Muscle of arm (tissue), 14 donors: ENCODE data around the gene ELF2. TPM values are rescaled to one million over a fixed set of nuclear protein-coding genes. Genes with fewer than 3 reads are reported as not detected.
A peak's percentile ranks its signal among the peaks of the same experiment; 100 is the strongest.
"Not testable (repeated sequence)": the region's sequence is repeated elsewhere in the genome, so short reads cannot be mapped to it uniquely, and the experiment has no call there.

Experiments used
- DNase-seq: peaks from one replicate; pipeline ENCODE4 v3.0.0-alpha.2; 2013
- long read RNA-seq, 11 donors: transcript quantifications; one replicate each; lab custom pipeline, GENCODE V29; 2026
- polyA plus RNA-seq, 12 donors: library from polyadenylated mRNA; unstranded; fragments of 120-200 nt; gene quantifications; one replicate each; pipeline ENCODE4 v1.2.1, GENCODE V29; 2013; ENCODE audit not compliant: insufficient read length in 12 of 12

ELF2 gene
- polyA plus RNA-seq = 10 to 100 TPM in 11 of 12 donors, not detected in 1; 41.1 to 66.7 (median 52.9) TPM
- long read RNA-seq, donor 1, transcript ELF2-201 (7 exons, 3,036 nt) = minor isoform, 5 of 24 reads
- long read RNA-seq, donor 1, transcript ELF2-207 (7 exons, 1,965 nt) = major isoform, 6 of 24 reads
- long read RNA-seq, donor 1, partial matches to known transcripts = 6 of 24 reads
- long read RNA-seq, donor 1, other reads (novel, unspliced or antisense) = 0 of 24 reads
- long read RNA-seq, donor 2, full-length matches to known transcripts = 8 of 8 reads
- long read RNA-seq, donor 2, partial matches to known transcripts = 0 of 8 reads
- long read RNA-seq, donor 2, other reads (novel, unspliced or antisense) = 0 of 8 reads
- long read RNA-seq, donor 3, full-length matches to known transcripts = 3 of 3 reads
- long read RNA-seq, donor 3, partial matches to known transcripts = 0 of 3 reads
- long read RNA-seq, donor 3, other reads (novel, unspliced or antisense) = 0 of 3 reads
- long read RNA-seq, donor 4, partial matches to known transcripts = 0 of 3 reads
- long read RNA-seq, donor 4, other reads (novel, unspliced or antisense) = 0 of 3 reads
- long read RNA-seq, donor 5, full-length matches to known transcripts = 17 of 24 reads
- long read RNA-seq, donor 5, partial matches to known transcripts = 7 of 24 reads
- long read RNA-seq, donor 5, other reads (novel, unspliced or antisense) = 0 of 24 reads
- long read RNA-seq, donor 6, partial matches to known transcripts = 21 of 27 reads
- long read RNA-seq, donor 6, other reads (novel, unspliced or antisense) = 0 of 27 reads
- long read RNA-seq, donor 7, partial matches to known transcripts = 0 of 6 reads
- long read RNA-seq, donor 7, other reads (novel, unspliced or antisense) = 0 of 6 reads
- long read RNA-seq, donor 8, full-length matches to known transcripts = 12 of 12 reads
- long read RNA-seq, donor 8, partial matches to known transcripts = 0 of 12 reads
- long read RNA-seq, donor 8, other reads (novel, unspliced or antisense) = 0 of 12 reads
- long read RNA-seq, donor 9, partial matches to known transcripts = 0 of 8 reads
- long read RNA-seq, donor 9, other reads (novel, unspliced or antisense) = 0 of 8 reads
- long read RNA-seq, donor 10, full-length matches to known transcripts = 13 of 13 reads
- long read RNA-seq, donor 10, partial matches to known transcripts = 0 of 13 reads
- long read RNA-seq, donor 10, other reads (novel, unspliced or antisense) = 0 of 13 reads
- long read RNA-seq, donor 11, partial matches to known transcripts = 0 of 2 reads
- long read RNA-seq, donor 11, other reads (novel, unspliced or antisense) = 0 of 2 reads

DNA sequence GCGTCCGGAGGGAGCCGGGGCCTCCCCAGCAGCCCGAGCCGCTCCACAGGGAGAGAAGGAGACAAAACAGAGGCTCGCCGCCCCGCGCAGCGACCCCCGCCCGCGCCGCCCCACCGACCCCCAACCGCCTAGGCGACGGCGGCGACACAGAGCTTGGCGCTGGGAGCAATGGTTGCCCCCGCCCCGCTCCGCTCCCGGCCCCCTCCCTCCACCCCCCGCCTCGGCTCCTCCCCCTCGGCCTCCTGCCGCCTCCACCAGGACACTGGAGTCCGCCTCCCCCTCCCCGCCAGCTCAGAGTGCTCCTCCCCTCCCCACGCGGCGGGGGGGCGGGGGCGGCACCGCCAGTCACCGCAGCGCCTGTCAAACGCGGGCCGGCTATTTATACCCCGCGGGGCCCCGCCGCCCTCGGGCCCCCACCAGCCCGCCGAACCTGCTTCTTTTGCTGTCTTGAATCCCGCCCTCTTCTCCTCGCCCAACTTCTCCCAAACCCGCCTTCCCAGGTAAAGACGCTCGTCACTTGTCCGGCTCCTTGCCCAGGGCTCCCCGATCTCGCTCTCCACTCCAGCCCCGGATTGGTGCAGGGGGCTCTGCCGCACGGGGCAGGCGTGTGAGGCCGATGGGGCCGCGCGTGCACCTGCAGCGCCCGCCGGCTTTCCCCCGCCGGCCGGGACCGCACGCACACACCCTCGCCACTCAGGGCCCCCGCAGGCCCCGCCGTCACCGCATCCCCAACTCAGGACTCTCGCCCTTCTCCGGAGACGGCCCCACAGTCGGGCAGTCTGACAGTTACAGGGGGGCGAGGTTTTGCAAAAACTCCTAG is at the start of gene ELF2:
Gene ELF2, minus strand, starts transcription at position 170 of the 820 bp plus-strand sequence. CDS start 39,517 bp downstream, outside the sequence.
- peak; percentile 87 for DNase-seq

DNA sequence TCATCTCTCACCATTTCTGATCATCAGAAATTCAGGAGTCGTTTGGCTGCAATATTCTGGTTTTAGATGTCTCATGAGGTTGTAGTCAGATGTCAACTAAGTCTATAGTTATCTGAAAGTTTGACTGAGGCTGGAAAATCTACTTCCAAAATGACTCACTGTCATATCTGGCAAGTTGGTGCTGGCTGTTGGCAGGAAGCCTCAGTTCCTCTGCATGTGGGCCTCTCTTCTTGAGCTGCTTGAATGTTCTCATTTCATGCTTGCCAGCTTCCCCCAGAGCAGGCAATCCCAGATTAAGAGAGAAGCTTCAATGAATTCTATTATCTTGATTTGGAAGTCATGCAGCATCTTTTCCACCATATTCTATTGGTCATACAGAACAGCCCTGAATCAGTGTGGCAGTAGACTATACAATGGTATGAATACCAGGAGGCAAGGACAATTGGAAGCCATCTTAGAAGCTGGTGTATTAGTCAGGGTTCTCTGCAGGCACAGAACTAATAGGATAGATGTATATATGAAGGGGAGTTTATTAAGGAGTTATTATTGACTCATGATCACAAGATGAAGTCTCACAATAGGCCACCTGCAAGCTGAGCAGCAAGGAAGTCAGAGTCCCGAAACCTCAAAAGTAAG is 46.8 kb upstream of the ELF2 start:
- no peak for DNase-seq

DNA sequence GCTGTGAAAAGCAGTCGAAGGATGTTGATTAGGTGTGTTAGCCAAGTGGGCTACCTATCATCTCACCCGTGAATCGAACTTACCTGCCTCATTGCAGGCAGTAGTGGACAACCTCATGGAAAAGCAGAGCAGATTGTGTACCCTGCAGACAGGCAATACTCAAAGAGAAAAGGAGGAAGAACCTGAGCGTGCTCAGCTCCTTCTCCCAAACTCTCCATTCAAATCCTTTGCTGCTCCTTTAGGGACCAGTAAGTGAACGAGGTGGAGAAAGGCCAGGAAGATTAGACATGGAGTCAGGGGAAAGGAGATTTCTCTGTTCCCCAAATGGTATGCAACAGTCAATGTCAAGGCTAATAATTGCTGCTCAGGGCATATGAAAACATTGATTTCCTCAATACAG is 45.2 kb upstream of the ELF2 start:
- DNase-seq = no peak

DNA sequence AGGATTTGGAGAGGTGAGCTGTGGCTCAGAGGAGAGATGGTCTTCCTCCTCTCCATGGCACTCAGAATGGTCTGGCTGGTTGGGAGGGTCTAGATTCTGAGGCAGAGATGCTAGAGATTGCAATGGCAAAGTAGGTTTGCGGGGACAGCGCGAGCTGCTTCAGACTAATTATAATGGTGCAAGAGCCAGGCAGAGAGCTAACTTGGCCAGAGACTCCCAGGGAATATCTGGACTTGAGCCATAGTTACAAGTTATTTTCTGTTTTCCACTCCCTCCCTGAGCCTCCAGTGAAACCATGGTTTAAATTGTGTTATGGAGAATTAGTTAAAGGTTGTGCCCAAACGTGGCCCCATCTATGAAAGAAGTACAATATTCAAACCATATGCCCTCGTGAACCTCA is 44.7 kb upstream of the ELF2 start:
- DNase-seq = no peak

DNA sequence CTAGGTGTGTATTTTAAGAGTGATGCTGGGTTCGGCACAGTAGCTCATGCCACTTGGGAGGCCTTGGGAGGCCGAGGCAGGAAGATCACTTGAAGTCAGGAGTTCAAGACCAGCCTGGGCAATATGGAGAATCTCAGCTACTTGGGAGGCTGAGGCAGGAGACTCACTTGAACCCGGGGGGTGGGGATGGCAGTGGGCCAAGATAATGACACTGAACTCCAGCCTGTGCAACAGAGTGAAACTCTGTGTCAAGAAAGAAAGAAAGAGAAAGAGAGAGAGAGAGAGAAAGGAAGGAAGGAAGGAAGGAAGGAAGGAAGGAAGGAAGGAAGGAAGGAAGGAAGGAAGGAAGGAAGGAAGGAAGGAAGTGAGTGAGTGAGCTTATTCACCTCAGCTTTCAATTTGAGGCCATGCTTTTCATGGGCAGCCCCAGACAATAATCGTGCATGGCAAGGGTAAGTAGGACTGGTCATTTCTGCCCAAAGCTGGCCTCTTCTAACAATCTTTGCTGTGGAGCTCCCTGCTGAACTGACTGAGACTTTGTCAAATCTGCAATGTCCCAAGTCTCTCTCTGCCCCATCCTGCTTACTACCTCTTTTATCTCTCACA is 42.5 kb upstream of the ELF2 start:
- no peak for DNase-seq

DNA sequence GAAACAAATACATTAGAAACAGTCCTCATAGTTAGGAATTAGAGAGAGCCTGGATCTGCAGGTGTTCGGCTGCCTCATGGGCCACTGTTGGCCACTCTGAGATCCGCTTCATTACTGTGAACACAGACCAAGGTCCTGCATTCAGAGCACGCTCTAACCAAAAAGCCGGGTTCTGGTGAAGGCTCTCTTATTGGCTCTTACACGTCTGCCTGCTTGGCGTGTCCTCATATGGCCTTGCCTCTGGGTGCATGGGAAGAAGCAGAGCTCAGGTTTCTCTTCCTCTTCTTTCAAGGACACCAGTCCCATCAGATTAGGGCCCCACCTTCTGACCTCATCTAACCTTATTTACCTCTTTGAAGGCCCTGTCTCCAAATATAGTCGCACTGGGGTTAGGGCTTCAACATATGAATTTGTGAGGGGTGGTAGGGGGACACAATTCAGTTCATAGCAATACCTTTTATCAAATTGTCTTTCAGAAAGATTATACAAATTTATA is 37.1 kb upstream of the ELF2 start:
- DNase-seq = no peak

DNA sequence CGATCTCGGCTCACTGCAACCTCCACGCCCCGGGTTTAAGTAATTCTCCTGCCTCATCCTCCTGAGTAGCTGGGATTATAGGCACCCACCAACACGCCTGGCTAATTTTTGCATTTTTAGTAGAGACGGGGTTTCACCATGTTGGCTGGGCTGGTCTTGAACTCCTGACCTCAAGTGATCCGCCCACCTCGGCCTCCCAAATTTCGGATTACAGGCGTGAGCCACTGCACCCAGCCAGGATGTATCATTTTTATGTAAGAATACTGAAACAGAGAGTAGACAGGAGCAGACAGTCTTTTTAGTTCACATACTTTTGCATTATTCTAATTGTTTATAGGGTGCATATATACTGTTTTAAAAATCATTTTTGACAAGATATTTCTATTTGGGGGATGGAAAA is 36.6 kb upstream of the ELF2 start:
- not testable (repeated sequence) for DNase-seq

DNA sequence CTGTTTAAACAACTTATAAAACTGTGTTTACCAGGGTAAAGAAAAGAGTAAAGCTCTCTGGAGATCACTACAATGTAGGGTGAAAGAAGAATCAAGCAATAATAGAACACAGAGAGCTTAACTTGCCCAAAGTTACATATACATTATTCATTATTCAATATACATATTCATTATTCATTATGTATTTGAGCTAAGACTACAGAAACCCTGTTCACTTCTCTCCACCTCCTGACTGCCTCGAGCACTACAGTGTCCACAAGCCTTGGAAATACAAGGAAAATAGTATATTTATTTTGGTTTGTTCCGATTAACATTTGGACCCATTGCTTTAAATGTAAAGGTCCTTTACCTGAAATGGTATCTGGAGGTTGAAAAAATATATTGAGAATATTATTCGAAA is 35.9 kb upstream of the ELF2 start:
- DNase-seq = no peak

DNA sequence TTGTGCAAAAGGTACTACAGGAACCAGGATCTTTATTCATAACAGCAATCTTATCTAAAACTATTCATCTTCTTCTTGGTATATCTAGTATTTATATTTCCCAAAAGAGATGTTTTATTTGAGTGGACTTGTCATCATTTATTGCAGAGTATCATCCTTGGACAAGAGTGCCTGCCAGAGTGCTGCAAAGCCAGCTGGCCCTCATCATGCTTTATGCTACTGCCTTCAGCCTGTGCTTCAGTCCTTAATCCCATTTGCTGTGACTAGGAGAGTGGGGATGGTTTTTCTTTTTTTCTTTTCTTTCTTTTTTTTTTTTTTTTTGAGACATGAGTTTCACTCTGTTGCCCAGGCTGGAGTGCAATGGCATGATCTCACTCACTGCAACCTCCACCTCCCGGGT is 33.5 kb upstream of the ELF2 start:
- no peak for DNase-seq

DNA sequence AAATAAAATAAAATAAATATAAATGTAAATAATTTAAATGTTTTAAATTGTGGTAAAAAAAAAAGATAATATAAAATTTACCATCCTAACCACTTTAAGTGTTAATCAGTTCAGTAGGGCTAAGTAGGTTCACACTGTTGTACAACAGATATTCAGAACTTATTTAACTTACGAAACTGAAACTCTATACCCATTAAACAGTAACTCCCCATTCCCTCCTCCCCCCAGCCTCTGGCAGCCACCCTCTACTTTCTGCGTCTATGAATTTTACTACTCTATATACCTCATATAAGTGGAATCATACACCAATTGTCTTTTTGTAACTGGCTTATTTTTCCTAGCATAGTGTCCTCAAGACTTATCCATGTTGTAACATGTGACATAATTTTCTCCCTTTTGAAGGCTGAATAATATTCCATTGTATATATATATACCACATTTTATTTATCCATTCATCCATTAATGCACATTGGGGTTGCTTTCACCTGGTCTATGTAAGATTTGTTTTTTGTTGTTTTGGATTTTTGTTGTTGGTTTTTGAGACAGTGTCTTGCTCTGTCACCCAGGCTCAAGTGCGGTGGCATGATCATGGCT is 32.5 kb upstream of the ELF2 start:
- DNase-seq = no peak

DNA sequence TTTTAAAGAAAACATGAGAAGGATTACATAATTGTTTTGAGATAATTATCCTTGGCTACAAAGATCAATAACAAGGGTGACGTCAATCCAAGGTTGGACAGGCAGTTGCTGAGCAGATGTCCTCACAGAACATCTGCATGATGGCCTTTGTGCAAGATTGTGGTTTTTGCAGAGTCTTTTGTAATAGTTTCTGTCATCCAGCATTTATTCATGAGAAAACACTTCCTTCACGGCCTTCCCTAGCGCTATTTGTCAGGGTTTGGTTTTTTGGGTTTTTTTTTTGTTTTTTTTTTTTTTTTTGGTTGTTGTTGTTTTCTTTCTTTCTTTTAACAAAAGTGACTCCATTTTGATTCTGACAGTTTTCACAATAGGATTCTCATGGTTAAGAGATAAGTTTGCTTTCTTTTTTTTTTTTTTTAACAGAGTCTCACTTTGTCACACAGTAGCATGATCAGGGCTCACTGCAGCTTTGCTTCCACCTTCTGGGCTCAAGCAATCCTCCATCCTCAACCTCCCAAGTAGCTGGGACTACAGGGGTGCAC is 31.5 kb upstream of the ELF2 start:
- peak; percentile 35 for DNase-seq

DNA sequence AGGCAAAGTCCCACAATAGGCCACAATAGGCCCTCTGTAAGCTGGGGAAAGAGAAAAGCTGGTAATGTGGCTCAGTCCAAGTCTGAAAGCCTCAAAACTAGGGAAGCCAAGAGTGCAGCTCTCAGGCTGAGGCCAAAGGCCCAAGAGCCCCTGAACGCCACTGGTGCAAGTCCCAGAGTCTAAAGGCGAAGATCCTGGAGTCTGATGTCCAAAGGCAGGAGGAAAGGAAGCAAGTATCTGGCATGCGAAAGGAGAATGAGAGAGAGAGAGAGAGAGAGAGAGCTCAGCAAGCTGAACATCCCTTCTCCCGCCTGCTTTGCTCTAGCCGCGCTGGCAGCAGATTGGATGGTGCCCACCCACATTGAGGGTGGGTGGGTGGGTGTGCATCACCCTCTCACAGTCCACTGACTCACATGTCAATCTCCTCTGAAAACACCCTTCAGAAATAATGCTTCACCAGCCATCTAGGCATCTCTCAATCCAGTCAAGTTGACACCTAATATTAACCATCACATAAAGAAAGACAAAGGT is 30.9 kb upstream of the ELF2 start:
- DNase-seq = no peak

DNA sequence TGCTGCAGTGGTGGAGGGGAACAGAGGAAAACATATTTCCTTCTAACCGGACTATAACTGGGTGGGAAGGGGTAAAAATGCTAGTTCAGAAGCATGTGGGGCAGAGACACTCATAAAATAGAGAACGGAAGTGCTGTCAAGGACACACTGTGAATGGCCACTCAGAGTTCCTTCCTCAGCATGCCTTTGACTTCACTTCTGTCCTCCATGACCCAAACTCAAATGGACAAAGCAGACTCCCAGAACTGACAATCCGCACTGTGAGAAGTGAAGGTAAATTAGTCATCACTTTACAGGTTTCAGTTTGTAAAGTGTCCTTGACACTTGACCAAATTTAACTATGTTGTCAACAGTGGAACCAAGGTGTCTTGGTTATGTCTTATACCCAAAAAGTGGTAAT is 30.2 kb upstream of the ELF2 start:
- no peak for DNase-seq

DNA sequence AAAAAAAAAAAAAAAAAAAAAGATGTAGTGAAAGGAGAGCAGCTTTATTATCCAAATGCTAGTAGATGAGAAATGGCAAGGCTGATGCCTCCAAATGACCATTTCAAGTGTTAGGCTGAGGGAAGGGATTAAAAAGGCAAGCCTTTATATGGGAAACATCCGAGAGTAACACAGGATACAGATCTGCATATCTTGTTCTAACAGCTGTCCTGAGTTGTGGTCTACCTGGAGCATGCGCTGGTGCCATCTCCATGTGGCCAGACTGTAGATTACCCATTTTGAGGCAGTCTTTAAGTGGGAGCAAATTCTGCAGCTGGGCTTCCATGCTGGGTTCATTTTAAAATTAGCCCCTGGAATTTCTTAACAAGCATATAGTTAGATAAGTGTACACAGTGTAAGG is 26.0 kb upstream of the ELF2 start:
- DNase-seq = no peak

DNA sequence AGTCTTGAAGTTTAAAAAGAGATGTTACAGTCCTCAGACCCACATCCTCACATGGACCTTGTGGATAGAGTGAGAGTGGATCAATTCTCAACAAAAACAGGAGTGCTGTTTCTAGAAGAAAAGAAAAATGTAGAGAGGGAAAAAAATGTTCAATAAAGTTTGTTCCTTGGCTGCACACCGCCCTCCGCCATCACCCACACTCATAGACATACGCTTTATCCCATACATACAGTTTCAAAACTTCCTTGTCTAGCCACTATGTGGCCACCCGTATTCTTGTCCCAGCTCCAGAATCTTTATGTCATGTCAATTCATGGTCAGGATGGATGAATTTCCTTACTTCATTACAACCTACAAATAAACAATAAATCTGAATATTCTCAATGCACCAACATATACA is 23.5 kb upstream of the ELF2 start:
- no peak for DNase-seq

DNA sequence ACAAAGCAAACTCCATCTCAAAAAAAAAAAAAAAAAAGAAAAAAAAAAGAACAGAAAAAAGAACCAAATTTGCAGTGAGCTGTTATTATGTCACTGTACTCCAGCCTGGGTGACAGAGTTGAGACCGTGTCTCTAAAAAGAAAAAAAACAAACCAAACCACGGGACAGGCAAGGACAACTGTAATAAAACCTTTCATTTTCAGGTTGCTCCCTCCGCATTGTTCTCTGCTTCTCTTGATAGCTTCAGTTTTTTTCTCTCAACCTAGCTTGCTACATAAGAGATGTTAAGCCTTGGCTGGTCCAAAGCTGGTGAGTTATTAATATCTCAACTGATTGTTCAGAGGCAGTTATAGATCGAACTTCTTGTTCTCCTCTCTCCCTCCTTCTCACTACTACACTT is 23.1 kb upstream of the ELF2 start:
- no peak for DNase-seq

DNA sequence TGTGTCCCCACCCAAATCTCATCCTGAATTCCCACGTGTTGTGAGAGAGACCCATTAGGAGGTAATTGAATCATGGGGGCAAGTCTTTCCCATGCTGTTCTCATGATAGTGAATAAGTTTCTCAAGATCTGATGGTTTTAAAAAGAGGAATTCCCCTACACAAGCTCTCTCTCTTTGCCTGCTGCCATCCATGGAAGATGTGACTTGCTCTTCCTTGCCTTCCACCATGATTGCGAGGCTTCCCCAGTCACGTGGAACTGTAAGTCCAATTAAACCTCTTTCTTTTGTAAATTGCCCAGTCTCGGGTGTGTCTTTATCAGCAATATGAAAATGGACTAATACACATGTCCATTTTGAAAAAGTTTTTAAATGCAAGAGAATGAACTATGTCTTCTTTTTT is 20.2 kb upstream of the ELF2 start:
- not testable (repeated sequence) for DNase-seq

DNA sequence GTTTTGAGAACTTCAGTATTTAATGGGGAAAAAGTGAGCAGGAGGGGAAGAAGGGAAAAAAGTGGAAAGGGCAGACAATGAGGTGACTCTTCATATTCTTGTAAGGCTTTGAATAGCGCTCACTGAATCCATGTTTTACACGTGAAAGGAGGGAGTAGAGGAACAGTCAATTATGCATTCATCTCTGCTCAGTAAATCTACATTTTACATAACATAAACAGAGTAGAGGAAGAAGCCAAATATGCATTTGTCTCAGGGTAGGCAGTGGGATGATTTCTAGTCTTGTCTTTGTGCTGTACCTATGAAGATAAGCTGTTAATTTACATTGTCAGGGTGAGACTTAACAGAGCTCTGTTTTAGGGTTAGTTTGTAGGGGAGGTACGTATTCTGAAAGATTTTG is 19.4 kb upstream of the ELF2 start:
- no peak for DNase-seq

DNA sequence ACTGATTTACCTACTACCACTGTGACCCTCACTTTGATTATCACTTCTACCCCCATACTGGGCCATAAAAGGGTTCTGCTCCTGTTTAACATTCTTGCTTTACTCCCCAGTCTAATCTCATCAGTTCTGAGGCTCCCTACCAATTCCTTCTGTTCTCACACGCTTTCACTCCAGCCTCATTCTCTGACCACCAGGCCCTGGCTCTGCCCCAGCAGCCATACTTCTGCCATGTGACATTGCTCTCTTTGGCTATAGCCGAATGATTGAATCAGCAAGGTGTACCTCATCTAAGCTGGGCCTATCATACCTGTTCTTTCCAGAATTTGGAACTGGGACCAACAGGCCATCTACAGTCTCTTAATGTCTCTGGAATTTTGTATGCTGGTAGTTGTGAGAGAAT is 14.4 kb upstream of the ELF2 start:
- no peak for DNase-seq
